Stimulated activated CD8-positive, alpha-beta memory T cell treated with anti-CD3 and anti-CD28 coated beads, Interleukin-2, amount 100 ng/mL, for 48 hours (primary cell): Measurements from ENCODE around the gene NBEAL2.

Experiments used
- DNase-seq, 2 donors: peaks; one replicate each; pipeline ENCODE4 v3.0.0-alpha.2; 2020; ENCODE audit warnings: low read depth in 2 of 2

Gene NBEAL2

DNA sequence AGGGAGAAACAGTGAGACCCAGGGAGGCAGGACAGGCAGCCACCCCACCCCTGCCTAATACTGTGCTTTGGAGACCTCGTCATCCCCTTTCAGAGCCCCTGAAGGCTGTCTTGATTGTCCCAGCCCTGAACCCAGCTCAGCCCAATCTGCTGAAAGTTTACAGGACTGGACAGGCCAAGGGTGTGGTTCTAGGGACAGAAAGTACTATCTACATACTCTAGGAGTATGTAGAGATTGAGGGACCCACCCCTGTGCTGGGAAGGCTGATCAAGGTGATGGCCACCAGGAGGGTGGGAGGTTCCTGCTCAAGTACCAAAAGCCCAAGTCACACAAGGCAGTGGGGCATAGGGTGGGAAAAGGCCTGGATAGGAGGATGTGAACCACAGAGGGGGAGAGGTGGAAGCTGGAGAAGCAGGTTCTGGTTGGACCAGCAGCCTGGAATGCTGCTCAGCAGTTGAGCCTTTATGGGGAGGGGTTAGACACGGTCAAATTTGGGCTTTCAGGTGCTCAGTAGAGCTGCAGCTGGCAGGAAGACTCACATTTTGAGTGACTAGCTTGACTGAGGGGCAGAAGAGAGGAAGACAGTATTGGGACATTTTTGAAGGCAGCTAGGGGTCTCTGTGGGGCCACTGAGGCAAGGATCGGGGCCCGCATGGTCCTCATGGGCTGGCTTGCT lies 6.7 kb downstream of the NBEAL2 start:
- no peak for DNase-seq

DNA sequence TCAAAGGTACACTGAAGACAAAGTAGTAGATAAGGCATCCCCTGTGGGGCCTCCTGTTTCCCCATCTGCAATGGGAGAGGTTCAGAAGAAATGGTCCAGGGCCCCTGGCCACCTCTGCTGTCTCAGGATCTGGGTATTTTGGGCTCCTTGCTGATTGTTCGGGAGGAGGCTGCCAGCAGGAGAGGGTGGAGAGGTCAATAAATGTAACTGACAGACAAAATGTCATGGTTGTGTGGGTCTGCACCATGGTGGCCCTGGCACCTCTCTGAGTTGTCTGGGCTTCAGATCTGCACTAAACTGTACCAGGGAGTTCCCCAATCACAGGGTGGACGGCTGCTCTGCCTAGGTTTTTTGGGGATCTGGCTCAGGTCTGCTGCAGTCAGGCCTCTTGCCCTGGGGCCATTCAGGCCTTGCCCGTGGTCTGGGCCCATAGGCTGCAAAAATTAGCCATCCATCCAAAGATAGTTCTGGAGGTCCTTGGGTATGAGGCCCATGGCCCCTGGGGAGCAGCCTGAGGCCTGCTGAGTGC lies 7.4 kb downstream of the NBEAL2 start:
- DNase-seq, result no peak

DNA sequence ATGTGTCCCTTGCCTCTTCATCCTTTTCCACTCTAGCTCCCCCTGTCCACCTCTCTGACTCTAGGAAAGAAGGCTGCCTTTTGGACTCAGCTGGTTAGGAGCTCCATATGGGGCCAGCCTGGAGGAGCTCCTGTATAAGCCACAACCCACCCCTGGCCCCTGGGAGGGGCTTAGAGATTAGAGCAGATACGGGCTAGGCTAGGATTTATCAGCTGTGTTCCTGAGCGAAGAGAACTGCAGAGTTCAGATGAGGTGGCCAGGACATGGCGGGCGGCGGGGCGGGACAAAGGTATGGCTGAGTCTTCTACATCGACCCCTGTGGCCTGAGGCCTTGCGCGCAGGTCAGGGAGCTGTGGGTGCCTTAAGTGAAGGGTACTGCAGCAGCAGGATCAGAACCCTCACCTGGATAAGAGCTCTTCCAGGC lies 7.9 kb downstream of the NBEAL2 start:
- no peak for DNase-seq

DNA sequence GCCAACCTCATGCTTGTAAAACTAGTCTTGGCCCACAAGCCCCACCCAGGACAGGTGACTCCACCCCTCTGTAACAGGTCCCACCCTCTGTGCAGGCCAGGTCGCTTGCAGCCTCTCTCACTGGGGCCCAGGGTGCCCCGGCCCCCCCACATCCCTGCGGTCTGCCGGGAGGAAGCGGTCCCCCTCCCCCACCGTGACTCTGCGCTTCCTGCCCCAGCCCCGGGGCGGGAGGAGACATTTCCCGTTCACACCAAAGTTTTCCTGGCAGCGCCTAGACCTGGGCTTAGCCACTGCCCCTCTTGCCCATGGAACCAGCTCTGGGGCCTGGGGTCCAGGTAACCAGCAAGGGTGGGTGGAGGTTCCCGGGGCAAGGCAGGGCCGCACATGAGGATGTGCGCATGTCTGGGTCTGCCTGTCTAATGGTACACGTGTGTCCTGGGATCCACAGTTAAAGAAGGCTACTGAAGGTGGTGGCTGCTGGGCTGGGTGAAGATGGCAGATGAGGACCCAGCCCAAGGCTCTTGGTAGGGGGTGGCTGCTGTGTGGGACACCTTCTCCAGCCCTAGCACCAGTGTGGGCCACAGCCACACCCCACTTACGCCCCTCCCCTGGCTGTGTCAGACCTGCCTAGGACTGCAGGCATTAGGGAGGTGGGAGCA lies 8.4 kb downstream of the NBEAL2 start:
- peak; percentile 76 to 78 for DNase-seq

DNA sequence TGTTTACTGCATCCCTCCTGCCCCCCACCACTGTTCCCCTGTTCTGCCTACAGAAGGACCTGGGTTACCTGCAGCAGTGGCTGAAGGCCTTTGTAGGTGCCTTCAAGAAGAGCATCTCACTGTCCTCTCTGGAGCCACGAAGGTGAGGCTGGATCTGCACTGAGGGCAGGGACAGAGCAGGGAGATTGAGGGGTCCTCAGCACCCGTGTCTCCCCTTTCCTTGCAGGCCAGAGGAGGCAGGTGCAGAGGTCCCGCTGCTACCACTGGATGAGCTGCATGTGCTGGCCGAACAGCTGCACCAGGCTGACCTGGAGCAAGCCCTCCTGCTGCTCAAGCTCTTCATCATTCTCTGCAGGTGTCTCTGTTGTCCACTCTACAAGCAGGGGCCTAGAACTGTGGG lies 9.2 kb downstream of the NBEAL2 start:
- no peak for DNase-seq

DNA sequence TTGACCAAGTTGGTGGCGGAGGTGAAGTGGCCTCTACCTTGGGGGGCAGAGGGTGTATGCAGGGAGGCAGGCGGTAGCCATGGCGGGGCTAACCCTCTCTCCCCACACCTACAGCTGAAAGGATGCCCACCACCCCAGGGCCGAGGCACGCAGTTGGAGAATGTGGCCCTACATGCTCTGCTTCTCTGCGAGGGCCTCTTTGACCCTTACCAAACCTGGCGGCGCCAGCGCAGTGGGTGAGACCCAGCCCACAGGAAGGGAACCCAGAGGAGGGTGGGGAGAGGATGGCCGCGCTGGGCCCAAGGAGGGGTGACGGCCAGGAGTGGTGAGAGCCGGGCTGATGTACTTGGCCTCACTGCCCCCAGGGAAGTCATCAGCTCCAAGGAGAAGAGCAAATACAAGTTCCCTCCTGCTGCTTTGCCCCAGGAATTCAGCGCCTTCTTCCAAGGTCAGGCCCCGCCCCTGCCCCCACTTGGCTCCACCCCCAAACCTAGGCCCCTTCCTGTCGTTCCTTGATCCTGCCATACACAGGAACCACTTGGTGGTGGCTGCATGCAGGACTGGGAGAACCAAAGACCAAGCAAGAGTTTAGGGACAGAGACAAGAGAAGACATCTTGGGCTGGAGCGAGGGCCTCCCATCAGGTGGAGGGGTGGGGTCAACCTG lies 9.8 kb downstream of the NBEAL2 start:
- DNase-seq, result no peak

DNA sequence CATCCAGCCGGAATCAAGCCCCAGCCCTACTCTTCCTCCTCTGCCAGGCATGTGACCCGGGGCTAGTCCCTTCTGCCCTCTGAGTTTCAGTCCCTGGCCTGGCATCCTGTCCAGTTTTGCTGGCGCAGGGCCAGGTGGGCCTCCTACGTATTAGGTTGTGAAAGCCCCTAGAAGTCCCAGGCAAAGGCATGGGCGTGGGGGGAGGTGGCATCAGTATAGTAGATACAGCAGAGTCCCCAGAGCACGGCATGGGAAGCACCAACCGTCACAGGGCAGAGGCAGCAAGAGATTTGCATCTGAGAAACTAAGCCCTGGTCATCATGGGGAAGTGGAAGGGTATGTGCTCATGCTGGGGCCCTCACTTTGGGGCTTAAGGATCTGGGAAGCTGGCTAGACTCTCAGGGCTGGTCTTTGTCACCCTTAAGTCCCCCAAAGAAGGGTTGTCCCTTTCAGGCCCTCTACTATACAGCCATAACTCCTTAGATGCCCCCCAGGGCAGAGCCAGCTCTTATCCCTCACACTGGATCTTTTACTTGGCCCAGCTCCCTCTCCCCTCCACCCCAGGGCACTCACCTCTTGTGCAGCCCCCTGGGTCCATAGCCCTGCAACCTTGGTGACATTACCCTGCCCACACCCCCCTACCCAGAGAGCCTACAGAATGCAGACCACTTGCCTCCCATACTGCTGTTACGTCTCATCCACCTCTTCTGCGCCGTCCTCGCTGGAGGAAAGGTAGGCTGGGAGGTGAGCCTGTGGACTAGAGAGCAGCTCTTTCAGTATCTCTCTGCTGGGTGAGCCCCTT lies 11.3 kb downstream of the NBEAL2 start:
- no peak for DNase-seq

DNA sequence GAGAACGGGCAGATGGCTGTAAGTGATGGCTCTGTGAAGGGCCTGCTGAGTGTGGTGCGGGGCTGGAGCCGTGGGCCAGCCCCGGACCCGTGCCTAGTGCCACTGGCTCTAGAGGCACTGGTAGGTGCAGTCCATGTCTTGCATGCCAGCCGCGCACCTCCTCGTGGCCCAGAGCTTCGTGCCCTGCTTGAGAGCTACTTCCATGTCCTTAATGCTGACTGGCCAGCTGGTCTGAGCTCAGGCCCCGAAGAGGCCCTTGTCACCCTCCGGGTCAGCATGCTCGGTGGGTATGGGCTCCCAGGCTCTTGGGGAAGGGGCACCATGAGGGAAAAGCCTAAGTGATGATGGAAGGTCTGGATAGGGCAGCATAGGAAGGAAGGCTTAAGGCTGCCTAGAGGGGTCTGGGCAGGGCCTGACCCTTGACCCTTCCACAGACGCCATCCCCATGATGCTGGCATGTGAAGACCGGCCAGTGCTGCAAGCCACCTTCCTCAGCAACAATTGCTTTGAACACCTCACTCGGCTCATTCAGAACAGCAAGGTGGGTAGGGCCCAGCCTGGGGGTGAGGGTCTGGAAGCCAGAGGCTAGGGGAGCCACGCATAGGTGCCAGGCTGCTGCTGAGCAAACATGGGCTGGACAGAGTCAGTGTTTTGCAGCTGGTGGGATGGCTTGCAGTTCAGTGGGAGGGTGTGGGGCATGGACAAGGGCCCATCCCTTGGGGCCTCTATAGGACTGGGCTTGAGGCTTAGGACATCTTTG lies 12.1 kb downstream of the NBEAL2 start:
- DNase-seq, result no peak

DNA sequence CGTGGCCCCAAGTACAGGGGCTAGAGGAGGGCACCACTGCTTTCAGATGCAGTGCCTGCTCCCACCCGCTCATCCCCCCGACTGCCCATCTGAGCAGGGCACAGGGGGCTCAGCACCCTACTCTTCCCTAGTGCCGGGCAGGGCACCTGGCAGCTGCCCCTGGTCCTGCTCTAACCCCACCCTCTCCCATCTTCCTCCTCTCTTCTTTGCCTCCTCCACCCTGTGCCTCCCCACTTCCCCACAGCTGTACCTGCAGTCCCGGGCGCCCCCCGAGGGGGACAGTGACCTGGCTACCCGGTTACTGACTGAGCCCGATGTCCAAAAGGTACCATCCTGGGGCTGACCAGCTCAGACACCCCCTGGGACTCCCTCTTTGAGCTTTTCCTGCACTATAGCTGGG lies 12.8 kb downstream of the NBEAL2 start:
- DNase-seq, result no peak

DNA sequence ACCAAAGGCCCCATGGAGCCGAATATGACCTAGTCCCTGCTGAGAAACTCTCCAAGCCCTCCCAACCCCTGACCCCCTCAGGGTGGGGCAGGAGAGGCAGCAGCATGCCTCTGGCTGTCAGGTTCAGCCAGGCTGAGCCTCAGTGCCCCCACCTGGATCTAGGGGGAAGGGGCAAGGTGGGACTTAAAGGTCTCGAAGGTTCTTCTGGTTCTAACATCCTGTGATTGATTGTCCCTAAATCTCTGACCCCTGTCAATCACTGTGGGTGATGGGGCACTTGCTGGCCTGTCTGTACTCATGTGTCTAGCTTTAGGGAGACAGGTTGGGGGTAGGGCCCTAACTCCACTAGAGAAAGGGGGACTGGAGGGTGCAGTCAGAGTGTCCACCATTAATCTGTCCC lies 13.8 kb downstream of the NBEAL2 start:
- no peak for DNase-seq

DNA sequence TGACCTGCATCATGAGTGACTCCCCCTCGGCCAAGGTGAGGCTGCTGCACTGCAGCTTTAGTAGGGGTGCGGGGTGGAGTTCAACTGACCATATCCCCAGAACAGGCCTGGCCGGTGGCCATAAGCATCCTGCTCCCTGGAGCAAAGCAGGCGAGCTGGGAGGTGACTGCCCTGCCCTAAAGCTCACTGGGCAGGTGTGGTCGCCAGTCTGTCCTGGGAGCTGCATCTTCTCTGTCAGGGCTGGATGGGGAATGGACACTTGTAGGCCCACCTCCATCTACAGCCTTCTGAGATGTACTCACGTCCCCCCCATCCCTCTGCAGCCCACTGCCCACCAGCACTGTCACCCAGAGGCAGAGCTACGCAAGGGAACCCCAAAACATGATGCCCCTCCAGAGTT lies 14.5 kb downstream of the NBEAL2 start:
- no peak for DNase-seq

DNA sequence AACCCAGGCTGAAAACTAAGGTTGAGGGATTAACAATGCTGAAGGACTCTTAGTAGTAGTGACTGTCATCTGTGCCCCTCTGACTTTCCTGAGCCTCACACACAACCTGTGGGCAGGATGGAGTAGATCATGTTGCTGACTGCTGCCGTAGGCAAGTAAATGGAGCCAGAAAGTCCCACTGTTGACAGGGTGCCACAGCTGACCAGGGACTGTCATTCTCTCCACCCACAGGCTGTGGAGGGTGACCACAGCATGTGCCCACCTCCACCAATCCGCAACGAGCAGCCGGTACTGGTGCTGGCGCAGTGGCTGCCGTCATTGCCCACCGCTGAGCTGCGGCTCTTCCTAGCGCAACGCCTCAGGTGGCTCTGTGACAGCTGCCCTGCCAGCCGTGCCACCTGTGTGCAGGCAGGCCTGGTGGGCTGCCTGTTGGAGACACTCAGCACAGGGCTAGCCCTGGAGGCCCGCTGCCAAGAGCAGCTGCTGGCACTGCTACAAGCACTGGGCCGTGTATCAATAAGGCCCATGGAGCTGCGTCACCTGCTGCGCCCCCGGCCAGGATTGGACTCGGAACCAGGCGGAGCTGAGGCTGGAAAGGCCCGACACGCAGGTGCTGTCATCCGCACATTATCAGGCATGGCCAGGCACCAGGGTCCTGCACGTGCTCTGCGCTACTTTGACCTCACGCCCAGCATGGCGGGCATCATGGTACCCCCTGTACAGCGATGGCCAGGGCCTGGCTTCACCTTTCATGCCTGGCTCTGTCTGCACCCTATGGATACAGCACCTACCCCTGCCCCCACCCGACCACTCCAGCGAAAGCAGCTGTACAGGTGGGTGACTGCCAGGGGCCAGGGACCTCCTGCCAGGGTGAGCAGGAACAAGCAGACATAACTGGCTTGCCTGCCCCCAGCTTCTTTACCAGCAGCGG lies 15.6 kb downstream of the NBEAL2 start:
- no peak for DNase-seq

DNA sequence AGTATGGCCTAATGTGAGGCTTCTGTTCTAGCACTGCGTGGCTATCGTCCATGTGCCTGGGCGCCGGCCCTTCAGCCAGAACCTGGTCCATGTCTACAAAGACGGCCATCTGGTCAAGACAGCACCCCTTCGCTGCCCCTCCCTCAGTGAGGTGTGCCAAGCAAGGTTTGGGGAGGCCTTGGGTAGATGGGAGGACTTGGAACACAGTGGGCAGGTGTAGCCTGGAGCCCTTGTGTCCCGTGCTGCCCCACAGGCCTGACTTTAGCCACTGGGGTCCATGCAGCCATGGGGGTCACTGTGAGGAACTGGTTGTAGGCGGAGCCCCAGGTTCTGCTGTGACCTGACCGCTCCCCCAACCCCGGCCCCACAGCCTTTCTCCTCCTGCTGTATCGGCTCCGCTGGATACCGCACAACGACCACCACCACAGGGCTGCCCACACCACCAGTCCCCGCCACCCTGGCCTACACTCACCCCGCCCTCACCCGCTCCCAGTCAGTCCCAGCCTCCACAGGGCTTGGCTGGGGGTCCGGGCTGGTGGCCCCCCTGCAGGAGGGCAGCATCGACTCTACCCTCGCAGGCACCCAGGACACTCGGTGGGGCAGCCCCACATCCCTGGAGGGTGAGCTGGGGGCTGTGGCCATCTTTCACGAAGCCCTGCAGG lies 16.6 kb downstream of the NBEAL2 start:
- DNase-seq, result no peak

DNA sequence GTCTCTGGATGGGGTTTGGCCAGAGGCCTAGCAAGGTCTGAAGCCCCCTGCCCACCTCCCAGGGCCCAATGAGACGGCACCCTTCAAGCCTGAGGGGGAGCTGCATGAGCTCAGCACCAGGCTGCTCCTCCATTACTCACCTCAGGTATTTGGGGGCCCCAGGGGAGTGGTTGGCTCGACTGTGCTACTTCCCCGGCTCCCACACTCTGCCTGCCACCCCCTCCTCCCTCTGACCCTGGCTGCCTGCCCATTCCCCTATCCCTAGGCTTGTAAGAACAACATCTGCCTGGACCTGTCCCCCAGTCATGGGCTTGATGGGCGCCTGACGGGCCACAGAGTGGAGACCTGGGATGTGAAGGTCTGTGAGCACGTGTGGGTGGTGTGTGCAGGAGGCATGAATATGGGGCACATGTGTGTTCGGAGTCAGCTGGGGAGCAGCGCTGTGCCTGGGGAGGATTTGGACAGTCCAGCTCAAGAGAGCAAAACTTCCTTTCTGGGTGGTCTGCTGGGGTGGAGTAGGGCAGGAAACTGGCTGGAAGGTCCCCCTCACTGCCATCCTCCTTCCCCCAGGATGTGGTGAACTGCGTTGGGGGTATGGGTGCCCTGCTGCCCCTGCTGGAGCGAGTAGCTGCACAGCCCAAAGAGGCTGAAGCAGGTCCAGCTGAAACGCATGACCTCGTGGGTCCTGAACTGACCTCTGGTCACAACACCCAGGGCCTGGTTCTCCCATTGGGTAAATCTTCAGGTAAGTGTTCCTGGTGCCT lies 17.4 kb downstream of the NBEAL2 start:
- DNase-seq, result no peak

DNA sequence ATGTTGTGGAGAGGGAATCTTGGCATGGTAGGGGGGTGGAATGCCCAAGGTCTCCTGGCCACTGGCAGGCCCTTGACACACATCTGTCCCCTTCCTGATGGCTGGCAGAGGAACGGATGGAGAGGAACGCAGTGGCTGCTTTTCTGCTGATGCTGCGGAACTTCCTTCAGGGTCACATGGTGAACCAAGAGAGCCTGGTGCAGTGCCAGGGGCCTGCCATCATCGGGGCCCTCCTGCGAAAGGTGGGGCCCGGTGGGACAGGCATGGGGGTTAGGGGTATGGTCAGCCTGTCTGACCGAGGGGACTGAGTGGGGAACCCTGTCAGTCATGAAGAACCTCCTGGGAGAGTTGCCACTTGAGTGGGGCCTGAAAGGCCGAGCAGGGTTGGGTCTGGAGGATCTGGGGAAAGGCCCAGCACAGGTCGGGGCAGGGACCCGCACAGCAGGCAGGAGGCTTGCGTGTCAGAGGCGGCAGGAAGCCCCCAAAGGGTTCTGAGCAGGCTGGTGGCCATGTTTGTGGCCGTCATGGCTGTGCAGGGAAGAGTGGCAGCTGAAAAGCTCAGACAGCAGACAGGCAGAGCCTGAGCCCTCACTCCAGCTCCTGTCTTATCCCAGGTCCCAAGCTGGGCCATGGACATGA lies 18.1 kb downstream of the NBEAL2 start:
- no peak for DNase-seq

DNA sequence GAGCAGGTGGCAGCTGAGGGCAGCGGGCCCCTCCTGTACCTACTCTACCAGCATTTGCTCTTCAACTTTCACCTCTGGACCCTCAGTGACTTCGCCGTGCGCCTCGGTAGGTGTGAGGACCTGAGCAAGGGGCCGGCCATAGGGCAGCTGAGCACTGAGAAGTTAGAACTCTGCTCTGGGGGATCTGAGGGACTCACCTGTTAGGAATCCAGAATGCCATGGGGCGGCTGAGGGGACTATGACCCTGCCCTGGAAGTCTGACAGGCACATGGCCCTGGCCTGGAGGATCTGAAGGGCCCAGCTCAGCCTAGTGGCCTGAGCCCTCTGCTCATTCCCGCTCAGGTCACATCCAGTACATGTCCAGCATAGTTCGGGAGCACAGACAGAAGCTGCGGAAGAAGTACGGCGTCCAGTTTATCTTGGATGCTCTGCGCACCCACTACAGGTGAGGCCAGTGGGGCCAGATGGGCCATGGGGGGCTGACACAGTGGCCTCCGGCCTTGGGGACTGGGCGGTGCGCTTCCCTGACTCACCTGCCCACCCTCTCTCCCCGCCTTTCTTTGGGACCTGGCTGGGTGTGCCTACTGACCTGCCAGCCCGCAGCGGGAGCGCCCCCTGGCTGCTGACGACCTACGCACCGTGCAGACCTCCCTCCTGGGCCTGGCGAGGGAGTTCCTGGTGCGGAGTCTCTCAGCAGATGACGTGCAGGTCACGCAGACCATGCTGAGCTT lies 18.8 kb downstream of the NBEAL2 start:
- DNase-seq, result peak; percentile 65 to 67

DNA sequence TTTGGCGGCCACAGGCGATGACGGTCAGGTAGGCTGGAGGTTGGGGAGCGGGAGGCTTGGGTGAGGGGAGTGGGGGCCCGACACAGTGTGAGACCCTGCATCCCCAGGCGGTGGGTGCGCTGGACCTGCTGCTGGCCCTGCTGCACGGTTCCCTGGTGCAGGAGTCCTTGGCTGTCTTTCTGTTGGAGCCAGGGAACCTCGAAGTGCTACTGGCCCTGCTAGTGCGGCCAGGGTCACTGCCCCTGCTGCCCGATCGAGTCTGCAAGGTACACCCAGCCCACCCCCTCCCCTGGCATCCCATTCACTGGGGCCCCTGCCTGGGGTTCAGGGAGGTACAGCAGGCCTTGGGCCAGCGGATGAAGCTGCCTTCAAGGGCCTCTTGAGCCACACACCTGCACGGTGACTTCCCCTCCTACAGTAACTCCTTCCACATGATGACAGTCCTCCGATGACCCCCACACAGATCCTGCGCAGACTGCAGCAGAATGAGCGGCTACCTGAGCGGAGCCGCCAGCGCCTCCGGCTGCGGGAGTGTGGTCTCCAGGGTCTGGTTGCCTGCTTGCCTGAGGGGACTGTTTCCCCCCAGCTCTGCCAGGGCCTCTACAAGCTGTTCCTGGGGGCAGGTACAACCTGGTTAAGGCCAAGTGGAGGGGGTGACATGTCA lies 19.5 kb downstream of the NBEAL2 start:
- DNase-seq, result no peak
